ENCODE data around the gene PLPPR1. TPM values are rescaled to one million over a fixed set of nuclear protein-coding genes. Genes with fewer than 3 reads are reported as not detected.

PLPPR1 gene
- total RNA-seq, 1 donor from 2014 or later, result not detected

DNA sequence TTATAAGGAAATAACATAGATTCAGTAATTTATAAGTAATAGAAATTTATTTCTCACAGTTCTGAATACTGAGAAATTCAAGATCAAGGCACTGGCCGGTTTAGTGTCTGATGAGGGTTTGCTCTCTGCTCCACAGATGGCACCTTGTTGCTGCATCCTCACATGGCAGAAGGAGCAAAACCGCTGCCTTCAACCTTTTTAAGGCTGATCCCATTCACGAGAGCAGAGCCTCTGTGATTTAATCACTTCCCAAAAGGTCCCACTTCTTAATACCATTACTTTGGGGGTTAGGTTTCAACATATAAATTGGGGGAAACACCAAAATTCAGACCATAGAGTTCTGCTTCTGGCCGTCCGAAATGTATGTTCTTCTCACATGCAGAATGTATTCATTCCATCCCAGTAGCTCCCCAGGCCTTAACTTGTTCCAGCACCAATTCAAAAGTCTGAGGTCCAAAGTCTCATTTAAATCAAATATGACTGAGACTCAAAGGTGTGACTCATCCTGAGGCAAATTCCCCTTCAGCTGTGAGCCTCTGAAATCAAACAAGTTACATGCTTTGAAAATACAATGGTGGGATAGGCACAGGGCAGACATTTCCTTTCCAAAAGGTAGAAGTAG lies 325.7 kb downstream of the PLPPR1 start:
- Histone ChIP-seq H3K27me3 (no peaks in the 10 kb centered on the region), H3K4me1 (no peaks in the 10 kb centered on the region), H3K27ac (no peak overlapping the region)

DNA sequence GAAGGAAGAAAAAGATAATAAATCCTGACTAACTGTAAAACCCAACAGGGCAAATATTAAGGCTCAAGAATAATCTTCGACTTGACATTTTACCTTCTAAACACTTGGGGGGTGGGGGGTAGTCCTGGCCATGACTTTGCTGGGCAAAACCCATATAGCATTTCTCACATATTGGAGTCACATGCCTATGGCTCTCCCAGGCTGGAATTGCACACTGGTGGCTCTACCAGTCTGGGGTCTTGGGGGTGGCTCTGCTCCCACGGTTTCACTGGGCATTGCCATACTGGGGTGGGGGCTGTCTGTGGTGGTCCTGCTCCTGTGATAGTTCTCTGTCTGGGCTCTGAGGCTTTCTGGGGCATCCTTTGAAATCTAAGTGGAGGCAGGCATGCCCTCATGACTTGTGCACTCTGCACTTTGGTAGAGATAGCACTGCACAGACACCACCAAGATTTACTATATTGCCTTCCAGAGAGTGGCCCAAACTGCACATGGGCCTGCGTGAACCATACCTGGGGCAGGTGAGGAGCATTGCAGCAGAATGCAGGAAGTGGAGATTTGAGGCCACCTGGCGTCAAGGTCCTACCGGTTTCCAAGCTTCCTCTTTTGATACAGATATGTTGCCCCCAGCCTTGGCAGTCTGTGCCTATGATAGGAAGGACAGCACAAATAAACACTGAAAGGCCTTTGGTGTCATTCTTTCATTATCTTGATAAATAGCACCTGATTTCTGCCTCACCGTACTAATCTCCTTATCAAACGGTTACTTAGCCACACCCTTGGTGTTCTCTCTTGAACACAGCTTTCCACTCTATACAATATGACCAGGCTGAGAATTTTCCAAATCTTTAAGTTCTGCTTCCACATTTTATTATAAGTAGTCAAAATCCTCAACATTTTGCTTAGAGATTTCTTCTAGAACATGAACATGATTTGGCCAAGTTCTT lies 326.5 kb downstream of the PLPPR1 start:
- H3K9me3 ChIP-seq, result no peaks in the 10 kb centered on the region
- no peak for TF ChIP-seq POLR2AphosphoS5 (IDR thresholded peaks at IDR 0.05; ENCODE audit: insufficient read depth in 1 of 2, low read depth in 1 of 2)
- TF ChIP-seq POLR2A (IDR thresholded peaks at IDR 0.05), result no peak
- TF ChIP-seq, protein P1, sequence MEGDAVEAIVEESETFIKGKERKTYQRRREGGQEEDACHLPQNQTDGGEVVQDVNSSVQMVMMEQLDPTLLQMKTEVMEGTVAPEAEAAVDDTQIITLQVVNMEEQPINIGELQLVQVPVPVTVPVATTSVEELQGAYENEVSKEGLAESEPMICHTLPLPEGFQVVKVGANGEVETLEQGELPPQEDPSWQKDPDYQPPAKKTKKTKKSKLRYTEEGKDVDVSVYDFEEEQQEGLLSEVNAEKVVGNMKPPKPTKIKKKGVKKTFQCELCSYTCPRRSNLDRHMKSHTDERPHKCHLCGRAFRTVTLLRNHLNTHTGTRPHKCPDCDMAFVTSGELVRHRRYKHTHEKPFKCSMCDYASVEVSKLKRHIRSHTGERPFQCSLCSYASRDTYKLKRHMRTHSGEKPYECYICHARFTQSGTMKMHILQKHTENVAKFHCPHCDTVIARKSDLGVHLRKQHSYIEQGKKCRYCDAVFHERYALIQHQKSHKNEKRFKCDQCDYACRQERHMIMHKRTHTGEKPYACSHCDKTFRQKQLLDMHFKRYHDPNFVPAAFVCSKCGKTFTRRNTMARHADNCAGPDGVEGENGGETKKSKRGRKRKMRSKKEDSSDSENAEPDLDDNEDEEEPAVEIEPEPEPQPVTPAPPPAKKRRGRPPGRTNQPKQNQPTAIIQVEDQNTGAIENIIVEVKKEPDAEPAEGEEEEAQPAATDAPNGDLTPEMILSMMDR (IDR thresholded peaks at IDR 0.05), result no peak
- no peaks in the 10 kb centered on the region for H3K36me3 ChIP-seq
- no peak for DNase-seq (ENCODE audit: extremely low spot score in 2 of 2)
- intact Hi-C loops (cut with DNase I), result no loop called here
- no peak overlapping the region for H3K4me3 ChIP-seq
- no peaks in the 10 kb centered on the region for H3K4me1 ChIP-seq
- H3K27me3 ChIP-seq, result no peaks in the 10 kb centered on the region
- no peak overlapping the region for H3K27ac ChIP-seq

More for the DNA sequence above, 325.7 kb downstream of the PLPPR1 start:
- Histone ChIP-seq H3K4me3 (no peak overlapping the region), H3K36me3 (no peaks in the 10 kb centered on the region), H3K9me3 (no peaks in the 10 kb centered on the region)
- TF ChIP-seq POLR2AphosphoS5 (IDR thresholded peaks at IDR 0.05; ENCODE audit: insufficient read depth in 1 of 2, low read depth in 1 of 2) (no peak), POLR2A (IDR thresholded peaks at IDR 0.05) (no peak)
- TF ChIP-seq, protein P1 (IDR thresholded peaks at IDR 0.05), result no peak
- no peak for DNase-seq (ENCODE audit: extremely low spot score in 2 of 2)
- intact Hi-C loops (cut with DNase I), result no loop called here

DNA sequence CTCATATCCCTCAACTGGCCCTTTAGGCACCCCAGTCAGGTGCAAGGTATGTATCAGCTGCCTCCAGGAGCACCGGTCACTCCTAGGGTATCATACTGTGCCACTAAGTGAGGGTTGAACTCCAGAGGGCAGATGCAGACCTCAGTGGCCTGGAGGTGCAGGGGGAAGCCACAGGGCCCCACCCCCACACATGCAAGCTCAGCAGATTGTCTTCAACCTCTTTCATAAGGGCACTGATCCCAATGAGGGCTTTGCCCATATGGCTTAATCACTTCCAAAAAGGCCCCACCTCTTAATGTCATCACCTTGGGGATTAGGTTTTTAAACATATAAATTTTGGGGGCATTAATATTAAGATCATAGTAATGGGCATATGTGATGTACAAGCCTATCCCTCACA lies 328.1 kb downstream of the PLPPR1 start:
- TF ChIP-seq POLR2A (IDR thresholded peaks at IDR 0.05) (no peak), POLR2AphosphoS5 (IDR thresholded peaks at IDR 0.05; ENCODE audit: insufficient read depth in 1 of 2, low read depth in 1 of 2) (no peak)
- TF ChIP-seq, protein P1 (IDR thresholded peaks at IDR 0.05), result no peak
- H3K36me3 ChIP-seq, result no peaks in the 10 kb centered on the region
- no peaks in the 10 kb centered on the region for H3K4me1 ChIP-seq
- H3K9me3 ChIP-seq, result no peaks in the 10 kb centered on the region
- no peak overlapping the region for H3K4me3 ChIP-seq
- H3K27ac ChIP-seq, result no peak overlapping the region
- no peak for DNase-seq (ENCODE audit: extremely low spot score in 2 of 2)
- intact Hi-C loops (cut with DNase I), result no loop called here
- no peaks in the 10 kb centered on the region for H3K27me3 ChIP-seq

- no peaks in the 10 kb centered on the region for H3K4me1 ChIP-seq
- no peak for DNase-seq (ENCODE audit: extremely low spot score in 2 of 2)
- no peaks in the 10 kb centered on the region for H3K9me3 ChIP-seq
- H3K36me3 ChIP-seq, result no peaks in the 10 kb centered on the region
- intact Hi-C loops (cut with DNase I), result loop anchor here (10.0 kb wide), 1 partner anchor 915 kb away; no protein-coding TSS in a partner anchor
- no peak overlapping the region for H3K27ac ChIP-seq
- no peak for TF ChIP-seq POLR2AphosphoS5 (IDR thresholded peaks at IDR 0.05; ENCODE audit: insufficient read depth in 1 of 2, low read depth in 1 of 2)
- no peak for TF ChIP-seq POLR2A (IDR thresholded peaks at IDR 0.05)
- TF ChIP-seq, protein P1 (IDR thresholded peaks at IDR 0.05), result no peak
- H3K27me3 ChIP-seq, result no peaks in the 10 kb centered on the region
- H3K4me3 ChIP-seq, result no peak overlapping the region
These were observed 331.2 kb downstream of the PLPPR1 start for GRCh38 chr9:101359679-101360078.
